Left lung (tissue), 10 donors: Measurements from ENCODE around the gene LACTBL1. TPM values are rescaled to one million over a fixed set of nuclear protein-coding genes. Genes with fewer than 3 reads are reported as not detected.
"Not testable (repeated sequence)": the region's sequence is repeated elsewhere in the genome, so short reads cannot be mapped to it uniquely, and the experiment has no call there.

Experiments
- ATAC-seq: fragments of 200-7000 bp; cut with Tn5 transposase; one replicate; pipeline ENCODE4 v1.9.1; 2020; ENCODE audit warnings: moderate library complexity
- DNase-seq, 4 donors: peaks; one replicate each; pipeline ENCODE4 v3.0.0-alpha.2; 2013 to 2020
- H3K27ac ChIP-seq, 2 donors: fragments of 200-600 bp; sonication (generic) in 1 of 2; one replicate each; pipeline versions ENCODE4 v1.5.0 to v1.8.0; 2020 to 2021
- H3K27me3 ChIP-seq, 2 donors: fragments of 200-600 bp; sonication (generic) in 1 of 2; one replicate each; pipeline versions ENCODE4 v1.5.0 to v1.8.0; 2020 to 2021
- H3K36me3 ChIP-seq, 2 donors: fragments of 200-600 bp; sonication (generic) in 1 of 2; one replicate each; pipeline versions ENCODE4 v1.5.0 to v1.8.0; 2020 to 2021
- H3K4me1 ChIP-seq, 2 donors: fragments of 200-600 bp; one replicate each; pipeline ENCODE4 v1.8.0; 2021
- H3K4me3 ChIP-seq, 2 donors: fragments of 200-600 bp; sonication (generic) in 1 of 2; one replicate each; pipeline versions ENCODE4 v1.5.0 to v1.8.0; 2020 to 2021; ENCODE audit warnings: mild to moderate bottlenecking in 1 of 2
- H3K9me3 ChIP-seq, 2 donors: fragments of 200-600 bp; sonication (generic) in 1 of 2; one replicate each; pipeline versions ENCODE4 v1.5.0 to v1.8.0; 2020 to 2021
- intact Hi-C, 2 donors: fragments of 100-400 bp; cut with DNase I; formaldehyde crosslinking; loops; one replicate each; pipeline versions ENCODE4 v1.11.2 to v1.14.2; 2022
- polyA plus RNA-seq, 6 donors: library from polyadenylated mRNA; unstranded; fragments of 120-200 nt; gene quantifications; one replicate each; pipeline ENCODE4 v1.2.1, GENCODE V29; 2013; ENCODE audit not compliant: insufficient read length in 6 of 6
- total RNA-seq, 2 donors: library from RNA; stranded (reverse); fragmentation: NEBNext Ultra II Directional; extraction: Animal tissue kit (Norgen Biotek cat#: 25700); gene quantifications; one replicate each; pipeline ENCODE4 v1.2.1, GENCODE V29; 2021
- TF ChIP-seq, protein P1 (sequence below), 2 donors: fragments of 200-600 bp; sonication (generic) in 1 of 2; IDR thresholded peaks; one replicate each; pipeline versions ENCODE4 v1.5.0 to v1.8.0; 2021; ENCODE audit warnings: antibody characterized with exemption in 2 of 2
- donor health status: DM: no; HTN: yes; CAD: no.
- donor health status: DM: no; HTN: no; CAD: no.

The LACTBL1 gene
- total and polyA plus RNA-seq, 8 donors, result not detected

DNA sequence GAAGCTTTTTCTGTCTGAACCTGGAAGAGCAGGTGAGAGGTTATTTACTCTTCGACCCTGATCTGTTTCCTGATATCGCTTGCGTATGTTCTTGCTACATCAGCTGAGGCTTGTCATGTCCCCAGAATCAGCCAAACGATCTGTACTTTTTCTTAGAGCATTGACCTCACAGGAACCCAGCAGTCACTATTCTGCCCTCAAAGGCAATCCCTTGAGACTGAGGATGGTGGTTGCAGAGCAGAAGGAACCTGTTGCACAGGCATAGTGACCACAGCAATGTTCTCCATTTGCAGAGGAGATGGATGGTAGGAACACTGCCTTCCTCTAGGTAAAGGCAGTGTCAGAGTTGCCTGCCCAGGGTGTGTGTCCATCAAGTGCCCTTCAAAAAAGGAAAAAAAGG, 11.3 kb upstream of the LACTBL1 start:
- TF ChIP-seq, protein P1, sequence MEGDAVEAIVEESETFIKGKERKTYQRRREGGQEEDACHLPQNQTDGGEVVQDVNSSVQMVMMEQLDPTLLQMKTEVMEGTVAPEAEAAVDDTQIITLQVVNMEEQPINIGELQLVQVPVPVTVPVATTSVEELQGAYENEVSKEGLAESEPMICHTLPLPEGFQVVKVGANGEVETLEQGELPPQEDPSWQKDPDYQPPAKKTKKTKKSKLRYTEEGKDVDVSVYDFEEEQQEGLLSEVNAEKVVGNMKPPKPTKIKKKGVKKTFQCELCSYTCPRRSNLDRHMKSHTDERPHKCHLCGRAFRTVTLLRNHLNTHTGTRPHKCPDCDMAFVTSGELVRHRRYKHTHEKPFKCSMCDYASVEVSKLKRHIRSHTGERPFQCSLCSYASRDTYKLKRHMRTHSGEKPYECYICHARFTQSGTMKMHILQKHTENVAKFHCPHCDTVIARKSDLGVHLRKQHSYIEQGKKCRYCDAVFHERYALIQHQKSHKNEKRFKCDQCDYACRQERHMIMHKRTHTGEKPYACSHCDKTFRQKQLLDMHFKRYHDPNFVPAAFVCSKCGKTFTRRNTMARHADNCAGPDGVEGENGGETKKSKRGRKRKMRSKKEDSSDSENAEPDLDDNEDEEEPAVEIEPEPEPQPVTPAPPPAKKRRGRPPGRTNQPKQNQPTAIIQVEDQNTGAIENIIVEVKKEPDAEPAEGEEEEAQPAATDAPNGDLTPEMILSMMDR (IDR thresholded peaks at IDR 0.05), result no peak
- DNase-seq (no peak), ATAC-seq (no peak)

DNA sequence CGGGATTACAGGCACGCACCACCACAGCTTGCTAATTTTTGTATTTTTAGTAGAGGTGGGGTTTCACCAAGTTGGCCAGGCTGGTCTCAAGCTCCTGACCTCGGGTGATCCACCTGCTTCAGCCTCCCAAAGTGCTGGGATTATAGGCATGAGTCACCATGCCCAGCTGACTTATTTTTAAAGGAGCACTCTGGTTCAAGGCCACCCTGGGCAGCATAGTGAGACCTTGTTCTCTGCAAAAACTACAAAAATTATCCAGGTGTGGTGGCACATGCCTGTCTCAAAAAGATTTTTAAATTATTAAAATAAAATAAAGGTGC, 7.8 kb upstream of the LACTBL1 start:
- H3K9me3 ChIP-seq, ATAC-seq, H3K4me1 ChIP-seq, DNase-seq, H3K27ac ChIP-seq, H3K4me3 ChIP-seq, H3K36me3 ChIP-seq, intact Hi-C loops: not testable (repeated sequence)
- H3K27me3 ChIP-seq, result peaks cover 0 to 10% of the 10 kb centered on the region in 2 donors

More for the DNA sequence above, 11.3 kb upstream of the LACTBL1 start:
- intact Hi-C loops, result no loop called here
- H3K4me1 ChIP-seq, result no peaks in the 10 kb centered on the region
- H3K36me3 ChIP-seq, result no peaks in the 10 kb centered on the region
- H3K4me3 ChIP-seq, result no peak overlapping the region
- no peaks in the 10 kb centered on the region for H3K27me3 ChIP-seq
- no peaks in the 10 kb centered on the region for H3K9me3 ChIP-seq
- no peak overlapping the region for H3K27ac ChIP-seq

DNA sequence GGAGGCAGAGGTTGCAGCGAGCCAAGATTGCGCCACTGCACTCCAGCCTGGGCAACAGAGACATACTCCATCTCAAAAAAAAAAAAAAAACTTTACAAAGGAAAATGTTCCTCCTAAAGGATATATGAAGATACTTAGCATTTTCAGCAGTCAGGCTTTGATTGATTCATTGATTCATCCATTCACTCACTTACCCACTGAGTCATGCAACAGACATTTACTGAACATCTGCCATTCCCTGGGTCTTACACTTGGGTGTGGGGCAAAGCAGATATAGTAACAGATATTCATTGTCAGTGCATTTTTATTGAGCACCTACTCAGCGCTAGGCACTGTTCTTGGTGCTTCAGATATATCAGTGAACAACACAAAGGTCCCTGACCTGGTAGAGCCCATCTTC, 5.6 kb upstream of the LACTBL1 start:
- no peaks in the 10 kb centered on the region for H3K4me1 ChIP-seq
- H3K27ac ChIP-seq, result no peak overlapping the region
- H3K27me3 ChIP-seq, result peaks cover 0 to 31% of the 10 kb centered on the region in 2 donors
- no peak for ATAC-seq
- no peaks in the 10 kb centered on the region for H3K36me3 ChIP-seq
- H3K4me3 ChIP-seq, result no peak overlapping the region
- no peak for DNase-seq
- TF ChIP-seq, protein P1 (IDR thresholded peaks at IDR 0.05), result no peak
- intact Hi-C loops, result loop anchor here in 1 of 2 donors (10.0 kb wide), 2 partner anchors 207 to 297 kb away; no protein-coding TSS in a partner anchor
- no peaks in the 10 kb centered on the region for H3K9me3 ChIP-seq

DNA sequence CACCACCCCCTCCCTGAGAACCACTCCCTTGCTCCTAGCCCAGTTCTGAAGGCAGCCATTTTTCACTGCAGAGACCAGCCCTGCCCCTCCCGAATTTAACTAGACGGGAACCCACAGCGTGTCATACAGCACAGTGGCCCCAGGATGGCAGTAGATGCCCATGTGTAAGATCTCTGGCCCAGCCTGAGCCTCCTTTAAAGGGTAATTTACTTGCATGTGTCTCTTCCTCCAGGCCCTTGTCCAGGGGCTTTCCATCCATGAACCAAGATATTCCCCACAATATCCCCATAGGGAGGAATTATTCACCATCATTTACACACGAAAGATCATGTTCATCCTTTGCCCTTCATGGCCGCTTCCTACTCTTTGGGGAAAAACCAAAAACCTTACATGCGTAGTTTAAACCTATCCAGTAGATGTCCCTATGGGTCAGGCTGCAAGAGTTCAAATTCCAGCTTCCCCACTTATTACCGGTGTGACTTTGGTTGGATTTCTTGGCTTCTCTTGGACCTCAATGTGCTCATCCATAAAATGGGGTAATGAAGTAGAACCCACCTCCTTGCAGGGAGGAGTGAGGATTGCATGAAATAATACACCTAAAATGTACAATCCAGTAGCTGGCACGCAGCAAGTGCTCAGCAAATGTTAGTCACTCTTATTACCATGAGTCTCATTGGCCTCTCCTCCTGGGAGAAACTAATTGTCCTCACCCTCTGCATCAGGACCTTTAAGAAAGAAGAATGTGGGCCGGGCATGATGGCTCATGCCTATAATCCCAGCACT, 4.0 kb upstream of the LACTBL1 start:
- H3K27me3 ChIP-seq, result peaks cover 0 to 48% of the 10 kb centered on the region in 2 donors
- H3K4me3 ChIP-seq, result no peak overlapping the region
- H3K4me1 ChIP-seq, result no peaks in the 10 kb centered on the region
- H3K27ac ChIP-seq, result no peak overlapping the region
- H3K9me3 ChIP-seq, result no peaks in the 10 kb centered on the region
- no peaks in the 10 kb centered on the region for H3K36me3 ChIP-seq
- TF ChIP-seq, protein P1 (IDR thresholded peaks at IDR 0.05), result peak; percentile 48 to 53
- peak in 3 of 4 donors; percentile 36 to 68 (median 58) for DNase-seq
- intact Hi-C loops, result loop anchor here in 1 of 2 donors (10.0 kb wide), 2 partner anchors 208 to 298 kb away; no protein-coding TSS in a partner anchor
- ATAC-seq, result peak; percentile 99

DNA sequence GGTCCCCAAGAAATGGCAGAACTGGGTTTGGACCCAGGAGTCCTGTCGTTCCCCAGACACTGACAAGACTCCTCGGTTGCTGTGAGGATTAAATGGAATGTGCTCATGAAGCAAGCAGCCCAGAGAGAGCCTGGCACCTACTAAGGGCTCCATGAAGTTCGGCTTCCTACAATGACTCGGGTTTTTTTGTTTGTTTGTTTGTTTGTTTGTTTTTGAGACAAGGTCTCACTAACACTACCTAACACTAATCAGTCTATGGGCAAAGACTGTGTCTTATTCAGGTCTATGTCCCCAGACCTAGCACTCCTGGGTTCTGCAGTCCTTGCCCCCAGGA, 3.4 kb upstream of the LACTBL1 start:
- ATAC-seq, result no peak
- Histone ChIP-seq H3K27me3 (peaks cover 0 to 54% of the 10 kb centered on the region in 2 donors), H3K4me3 (no peak overlapping the region), H3K9me3 (no peaks in the 10 kb centered on the region), H3K27ac (no peak overlapping the region), H3K4me1 (no peaks in the 10 kb centered on the region), H3K36me3 (no peaks in the 10 kb centered on the region)
- TF ChIP-seq, protein P1 (IDR thresholded peaks at IDR 0.05), result no peak
- no peak for DNase-seq
- intact Hi-C loops, result loop anchor here in 1 of 2 donors (10.0 kb wide), 2 partner anchors 209 to 299 kb away; no protein-coding TSS in a partner anchor
